Measurements from ENCODE around the gene TMEM255B.
A peak's percentile ranks its signal among the peaks of the same experiment; 100 is the strongest.

Gene TMEM255B

DNA sequence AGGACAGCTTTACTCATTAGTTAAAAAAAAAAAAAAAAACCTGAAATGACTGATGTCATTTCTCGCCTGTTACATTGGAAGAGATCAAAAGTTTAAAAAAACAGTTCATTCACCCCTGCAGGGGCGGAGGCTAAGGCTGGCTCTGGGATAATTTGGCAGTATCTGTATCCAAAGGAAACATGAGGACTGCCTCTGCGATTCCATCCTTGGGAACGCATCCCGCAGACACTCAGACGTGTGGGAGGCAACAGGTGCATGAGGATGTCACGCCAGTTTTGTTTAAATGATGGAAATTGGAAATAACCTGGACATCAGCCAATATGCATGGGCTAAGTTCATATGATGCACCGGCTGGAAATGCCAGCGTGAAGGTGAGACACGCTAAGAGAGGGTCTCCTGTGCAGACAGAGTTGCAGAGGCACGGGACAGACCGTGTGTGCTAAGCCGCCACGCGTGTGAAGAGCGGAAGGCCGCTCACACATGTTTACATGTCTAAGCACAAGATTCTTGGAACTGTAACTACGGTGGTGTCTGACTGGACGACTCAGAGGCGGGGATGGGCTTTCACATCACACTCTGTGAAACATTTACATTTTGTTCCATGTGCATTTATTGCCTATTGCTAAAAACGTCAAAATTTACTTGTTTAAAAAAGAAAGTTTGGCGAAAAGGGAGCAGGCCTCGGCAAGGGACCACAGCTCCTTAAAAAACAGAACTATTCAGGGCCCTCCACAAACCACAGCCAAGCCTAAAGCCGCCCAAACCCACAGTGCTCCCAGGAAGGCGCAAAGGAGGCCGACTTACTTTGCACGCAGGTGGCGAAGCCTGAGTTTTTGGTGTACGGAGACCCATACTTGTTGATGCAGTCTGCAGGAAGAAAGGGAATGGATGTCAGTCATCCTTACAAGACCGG is 87.0 kb downstream of the TMEM255B start:
- H3K4me1 Mint-ChIP-seq (ENCODE audit: low read depth): peaks cover 30% of the 10 kb centered on the region
- DNase-seq: no peak
- H3K27me3 Mint-ChIP-seq: no peaks in the 10 kb centered on the region
- no peaks in the 10 kb centered on the region for H3K36me3 Mint-ChIP-seq (ENCODE audit: low read depth)
- no peaks in the 10 kb centered on the region for H3K9me3 Mint-ChIP-seq
- H3K27ac Mint-ChIP-seq: peak overlapping the region; percentile 11
- H3K4me3 Mint-ChIP-seq: peak overlapping the region; percentile 20

DNA sequence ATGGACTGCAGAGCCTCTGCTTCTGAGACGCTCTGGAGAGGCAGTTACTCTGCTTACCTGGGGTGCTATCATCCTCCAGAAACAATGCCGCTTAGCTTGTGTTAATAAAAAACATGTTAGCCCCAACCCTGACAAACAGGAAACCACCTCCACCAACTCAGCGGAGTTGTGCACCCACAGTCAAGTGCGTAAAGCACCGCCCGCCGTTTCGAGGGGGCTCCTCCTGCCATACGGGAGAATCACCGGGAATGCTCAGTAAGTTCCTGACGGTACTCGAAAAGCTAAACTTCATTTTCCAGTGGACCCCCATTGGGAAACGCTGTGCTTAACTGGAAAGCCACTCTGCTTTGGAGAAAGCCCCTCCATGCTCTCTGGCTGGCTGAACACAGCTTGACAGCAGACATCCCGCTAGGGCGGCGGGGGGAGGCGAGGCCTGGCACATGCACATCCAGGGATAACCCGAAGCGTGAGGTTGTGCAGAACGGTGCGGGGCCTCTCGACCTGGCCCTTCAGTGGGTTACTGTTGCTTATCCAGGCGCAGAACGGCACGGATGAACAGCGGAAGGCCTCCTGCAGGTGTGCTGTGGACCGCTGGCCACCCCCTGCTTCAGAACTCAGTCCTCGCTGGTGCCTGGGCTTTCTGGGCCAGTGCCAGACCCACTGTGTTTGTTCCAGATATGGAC is 87.8 kb downstream of the TMEM255B start:
- peak overlapping the region; percentile 18 for H3K27ac Mint-ChIP-seq
- H3K9me3 Mint-ChIP-seq: no peaks in the 10 kb centered on the region
- no peaks in the 10 kb centered on the region for H3K27me3 Mint-ChIP-seq
- peaks cover 25% of the 10 kb centered on the region for H3K4me1 Mint-ChIP-seq (ENCODE audit: low read depth)
- no peak overlapping the region for H3K4me3 Mint-ChIP-seq
- DNase-seq: no peak
- H3K36me3 Mint-ChIP-seq (ENCODE audit: low read depth): no peaks in the 10 kb centered on the region

DNA sequence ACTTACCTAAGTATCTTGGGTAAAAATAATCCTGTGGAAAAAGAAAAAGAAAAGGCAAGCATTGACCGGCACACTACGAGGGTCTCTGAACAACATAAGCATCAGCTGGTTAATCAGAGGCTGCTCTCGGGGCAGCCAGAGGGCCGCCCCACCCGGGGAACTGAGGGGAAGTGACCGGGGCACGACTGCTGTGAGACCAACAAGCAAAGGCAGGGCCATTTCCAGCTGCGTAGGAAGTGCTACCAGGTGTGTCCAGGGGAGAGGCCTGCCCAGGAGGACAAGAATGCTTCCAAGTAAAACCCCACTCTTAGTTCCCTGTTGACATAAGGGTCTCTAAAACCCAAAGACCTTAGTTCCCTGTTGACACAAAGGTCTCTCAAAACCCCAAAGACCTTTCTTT is 89.0 kb downstream of the TMEM255B start:
- Mint-ChIP-seq H3K27me3 (no peaks in the 10 kb centered on the region), H3K36me3 (ENCODE audit: low read depth) (no peaks in the 10 kb centered on the region), H3K27ac (no peak overlapping the region), H3K4me3 (no peak overlapping the region), H3K4me1 (ENCODE audit: low read depth) (peaks cover 22% of the 10 kb centered on the region), H3K9me3 (no peaks in the 10 kb centered on the region)
- peak; percentile 22 for DNase-seq

DNA sequence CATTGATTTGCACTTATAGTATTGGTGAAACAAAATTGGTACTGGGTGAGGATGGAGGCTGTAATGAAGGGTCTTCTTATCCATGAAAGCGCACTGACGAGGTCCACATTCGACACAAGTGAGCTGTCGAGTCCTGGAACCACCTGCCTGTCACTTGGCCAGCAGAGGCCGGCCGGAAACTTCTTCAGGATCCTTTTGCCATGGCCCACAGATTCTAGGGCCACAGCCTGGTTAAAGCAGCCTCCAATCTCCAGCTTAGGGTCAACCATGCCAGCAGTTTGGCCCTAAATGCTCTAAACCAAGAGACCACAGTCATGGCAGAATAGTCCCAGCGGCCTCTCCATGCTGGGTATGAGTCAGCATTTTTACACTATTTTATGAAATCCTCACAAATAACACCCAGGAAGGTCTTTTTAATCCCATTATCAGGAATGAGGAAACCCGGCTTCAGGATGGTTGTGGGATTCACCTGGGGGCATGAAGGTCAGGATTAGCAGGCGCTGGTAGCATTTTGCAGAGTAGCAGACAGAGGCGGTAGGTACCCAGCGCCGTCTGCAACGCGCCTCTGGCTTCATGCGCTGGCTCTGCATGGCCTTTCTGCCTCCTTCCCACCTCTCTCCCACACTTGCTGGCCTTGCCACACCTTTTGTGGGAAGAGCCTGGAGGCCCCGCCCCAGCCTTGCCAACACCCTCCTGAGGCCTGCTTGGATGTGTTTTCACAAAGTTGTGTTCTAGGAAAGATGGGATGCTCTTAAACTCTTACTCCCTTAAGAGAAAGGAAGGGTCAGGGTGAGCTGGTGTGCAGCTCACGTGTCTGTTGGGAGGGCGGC is 89.6 kb downstream of the TMEM255B start:
- peaks cover 6% of the 10 kb centered on the region for H3K27me3 Mint-ChIP-seq
- H3K36me3 Mint-ChIP-seq (ENCODE audit: low read depth): no peaks in the 10 kb centered on the region
- H3K4me1 Mint-ChIP-seq (ENCODE audit: low read depth): peaks cover 24% of the 10 kb centered on the region
- H3K9me3 Mint-ChIP-seq: no peaks in the 10 kb centered on the region
- peak; percentile 25 for DNase-seq
- H3K27ac Mint-ChIP-seq: no peak overlapping the region
- H3K4me3 Mint-ChIP-seq: no peak overlapping the region

DNA sequence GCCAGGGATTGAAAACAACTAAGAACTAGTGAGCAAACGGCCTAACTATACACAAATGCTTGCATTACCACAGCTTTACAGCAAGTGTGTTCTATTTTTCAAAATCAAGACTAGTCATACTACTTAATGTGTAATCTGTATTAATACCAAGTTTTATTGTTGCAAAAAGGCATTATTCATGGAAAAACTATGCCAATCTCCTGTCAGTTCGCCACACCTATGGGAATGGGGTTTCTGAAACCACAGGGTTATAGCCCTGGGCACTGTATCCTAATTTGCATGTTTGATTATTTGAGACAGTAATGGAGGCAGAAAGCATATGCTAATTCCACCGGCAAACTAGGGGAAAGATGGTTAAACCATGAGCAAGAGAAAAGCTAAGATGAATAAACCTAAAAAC is 90.5 kb downstream of the TMEM255B start:
- no peak for DNase-seq
- Mint-ChIP-seq H3K9me3 (no peaks in the 10 kb centered on the region), H3K27ac (no peak overlapping the region), H3K36me3 (ENCODE audit: low read depth) (no peaks in the 10 kb centered on the region), H3K27me3 (peaks cover 15% of the 10 kb centered on the region), H3K4me1 (ENCODE audit: low read depth) (peaks cover 28% of the 10 kb centered on the region), H3K4me3 (no peak overlapping the region)

DNA sequence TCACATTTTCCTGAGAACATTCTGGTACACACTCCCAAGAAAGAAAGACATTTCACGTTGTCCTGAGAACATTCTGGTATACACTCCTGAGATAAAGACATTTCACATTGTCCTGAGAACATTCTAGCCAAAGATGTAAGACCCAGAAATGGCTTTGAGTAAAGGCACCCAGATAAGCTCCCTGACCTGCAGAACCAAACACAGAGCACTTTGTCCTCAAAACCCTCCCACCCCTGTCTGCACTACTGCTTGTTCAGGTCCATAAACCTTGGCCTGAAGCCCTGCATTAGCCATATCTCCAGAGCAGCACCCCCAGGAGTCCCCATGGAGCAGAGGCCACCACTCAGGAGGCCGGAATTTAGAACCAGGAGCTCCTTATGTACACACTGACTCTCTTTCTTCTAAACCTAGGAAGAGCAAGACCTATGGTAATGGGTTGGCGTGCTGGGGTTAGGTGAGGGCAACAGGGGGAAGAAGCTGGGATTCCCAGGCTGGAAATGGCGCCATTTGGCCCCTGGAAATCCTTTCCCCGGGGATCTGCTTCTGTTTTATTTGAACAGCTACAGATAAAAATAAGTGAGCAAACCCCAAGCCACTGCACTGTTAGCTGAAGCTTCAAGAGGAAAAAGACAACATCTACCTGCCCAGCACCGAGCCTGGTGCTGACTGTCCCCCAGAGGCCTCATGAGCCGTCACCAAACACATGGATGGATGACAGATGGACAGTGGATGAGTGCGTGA is 91.1 kb downstream of the TMEM255B start:
- Mint-ChIP-seq H3K27me3 (peaks cover 20% of the 10 kb centered on the region), H3K9me3 (no peaks in the 10 kb centered on the region), H3K27ac (no peak overlapping the region), H3K36me3 (ENCODE audit: low read depth) (no peaks in the 10 kb centered on the region), H3K4me3 (no peak overlapping the region), H3K4me1 (ENCODE audit: low read depth) (peaks cover 32% of the 10 kb centered on the region)
- peak; percentile 24 for DNase-seq

DNA sequence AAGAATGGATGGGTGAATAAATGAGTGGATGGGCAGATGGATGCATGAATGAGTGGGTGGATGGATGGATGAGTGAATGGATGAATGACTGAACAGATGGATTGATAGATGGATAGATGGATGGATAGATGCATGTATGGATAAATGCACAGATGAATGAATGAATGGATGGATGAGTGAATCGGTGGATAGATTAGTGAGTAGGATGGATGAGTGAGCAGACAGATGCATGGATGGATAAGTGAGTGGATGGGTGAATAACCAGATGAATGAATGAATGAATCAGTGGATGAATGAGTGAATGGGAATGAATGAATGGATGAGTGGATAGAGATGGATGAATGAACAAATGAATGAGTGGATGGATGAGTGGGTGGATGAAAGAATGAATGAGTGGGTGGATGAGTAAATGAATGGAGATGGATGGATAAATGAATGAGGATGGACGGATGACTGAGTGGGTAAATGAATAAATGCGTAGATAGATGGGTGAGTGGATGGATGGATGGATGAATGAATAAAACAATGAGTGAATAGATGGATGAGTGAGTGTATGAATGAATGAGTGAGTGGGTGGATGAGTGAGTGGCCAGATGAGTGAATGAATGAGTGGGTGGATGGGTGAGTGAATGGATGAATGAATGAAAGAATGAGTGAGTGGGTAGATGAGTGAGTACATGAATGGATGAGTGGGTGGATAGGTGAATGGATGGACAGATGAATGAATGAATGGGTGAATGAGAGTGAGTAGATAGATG is 91.9 kb downstream of the TMEM255B start:
- Mint-ChIP-seq H3K27ac (no peak overlapping the region), H3K27me3 (peaks cover 20% of the 10 kb centered on the region)

DNA sequence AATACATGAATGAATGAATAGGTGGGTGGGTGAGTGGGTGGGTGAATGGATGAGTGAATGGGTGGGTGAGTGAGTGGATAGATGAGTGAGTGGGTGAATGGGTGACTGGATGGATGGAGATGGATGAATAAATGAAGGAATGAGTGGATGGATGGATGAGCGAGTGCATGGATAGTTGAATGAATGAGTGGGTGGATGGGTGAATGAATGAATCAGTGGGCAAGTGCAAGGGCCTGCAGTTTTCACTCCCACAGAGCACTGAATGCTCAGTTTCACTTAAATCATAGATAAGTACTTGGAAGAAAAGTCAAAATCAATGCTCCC is 92.4 kb downstream of the TMEM255B start:
- H3K27ac Mint-ChIP-seq: no peak overlapping the region
- H3K27me3 Mint-ChIP-seq: peaks cover 24% of the 10 kb centered on the region
- peak; percentile 5 for DNase-seq
- no peaks in the 10 kb centered on the region for H3K9me3 Mint-ChIP-seq
- no peaks in the 10 kb centered on the region for H3K36me3 Mint-ChIP-seq (ENCODE audit: low read depth)
- peaks cover 21% of the 10 kb centered on the region for H3K4me1 Mint-ChIP-seq (ENCODE audit: low read depth)
- no peak overlapping the region for H3K4me3 Mint-ChIP-seq

More for the DNA sequence above, 91.9 kb downstream of the TMEM255B start:
- Mint-ChIP-seq H3K4me1 (ENCODE audit: low read depth) (peaks cover 27% of the 10 kb centered on the region), H3K4me3 (no peak overlapping the region), H3K36me3 (ENCODE audit: low read depth) (no peaks in the 10 kb centered on the region), H3K9me3 (no peaks in the 10 kb centered on the region)
- no peak for DNase-seq

DNA sequence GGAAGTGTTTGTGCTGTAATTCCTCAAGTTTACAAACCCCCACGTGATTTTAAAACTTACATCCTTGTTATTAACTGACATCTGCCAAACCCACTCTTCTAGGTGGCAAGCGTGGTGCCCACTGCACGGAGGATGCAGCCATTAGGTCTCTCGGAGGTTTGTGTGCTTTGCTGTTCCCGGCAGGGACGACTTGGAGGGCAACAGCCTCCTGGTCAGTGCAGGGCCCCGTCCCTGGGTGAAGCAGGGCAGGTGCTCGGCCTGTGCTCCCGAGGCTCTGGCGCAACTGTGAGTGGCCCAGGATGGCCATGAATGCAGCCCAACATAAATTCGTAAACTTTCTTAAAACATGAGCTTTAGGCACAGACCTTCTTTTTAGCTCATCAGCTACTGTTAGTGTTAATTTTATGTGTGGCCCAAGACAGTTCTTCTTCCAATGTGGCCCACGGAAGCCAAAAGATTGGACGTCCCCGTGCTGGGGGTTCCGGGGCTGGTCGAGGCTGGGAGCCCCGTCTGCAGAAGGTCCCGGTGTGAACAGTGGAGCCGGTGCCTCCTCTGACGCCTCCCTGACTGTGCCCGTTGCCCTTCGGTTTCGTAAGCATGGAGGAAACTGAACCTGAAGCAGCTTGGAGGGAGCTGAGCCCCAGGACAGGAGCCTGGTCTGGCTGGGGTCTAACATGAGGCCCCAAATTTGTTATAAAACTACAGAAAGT is 93.0 kb downstream of the TMEM255B start:
- H3K9me3 Mint-ChIP-seq: no peaks in the 10 kb centered on the region
- DNase-seq: peak; percentile 27
- peaks cover 16% of the 10 kb centered on the region for H3K4me1 Mint-ChIP-seq (ENCODE audit: low read depth)
- H3K27ac Mint-ChIP-seq: no peak overlapping the region
- no peaks in the 10 kb centered on the region for H3K36me3 Mint-ChIP-seq (ENCODE audit: low read depth)
- no peak overlapping the region for H3K4me3 Mint-ChIP-seq
- peaks cover 24% of the 10 kb centered on the region for H3K27me3 Mint-ChIP-seq

DNA sequence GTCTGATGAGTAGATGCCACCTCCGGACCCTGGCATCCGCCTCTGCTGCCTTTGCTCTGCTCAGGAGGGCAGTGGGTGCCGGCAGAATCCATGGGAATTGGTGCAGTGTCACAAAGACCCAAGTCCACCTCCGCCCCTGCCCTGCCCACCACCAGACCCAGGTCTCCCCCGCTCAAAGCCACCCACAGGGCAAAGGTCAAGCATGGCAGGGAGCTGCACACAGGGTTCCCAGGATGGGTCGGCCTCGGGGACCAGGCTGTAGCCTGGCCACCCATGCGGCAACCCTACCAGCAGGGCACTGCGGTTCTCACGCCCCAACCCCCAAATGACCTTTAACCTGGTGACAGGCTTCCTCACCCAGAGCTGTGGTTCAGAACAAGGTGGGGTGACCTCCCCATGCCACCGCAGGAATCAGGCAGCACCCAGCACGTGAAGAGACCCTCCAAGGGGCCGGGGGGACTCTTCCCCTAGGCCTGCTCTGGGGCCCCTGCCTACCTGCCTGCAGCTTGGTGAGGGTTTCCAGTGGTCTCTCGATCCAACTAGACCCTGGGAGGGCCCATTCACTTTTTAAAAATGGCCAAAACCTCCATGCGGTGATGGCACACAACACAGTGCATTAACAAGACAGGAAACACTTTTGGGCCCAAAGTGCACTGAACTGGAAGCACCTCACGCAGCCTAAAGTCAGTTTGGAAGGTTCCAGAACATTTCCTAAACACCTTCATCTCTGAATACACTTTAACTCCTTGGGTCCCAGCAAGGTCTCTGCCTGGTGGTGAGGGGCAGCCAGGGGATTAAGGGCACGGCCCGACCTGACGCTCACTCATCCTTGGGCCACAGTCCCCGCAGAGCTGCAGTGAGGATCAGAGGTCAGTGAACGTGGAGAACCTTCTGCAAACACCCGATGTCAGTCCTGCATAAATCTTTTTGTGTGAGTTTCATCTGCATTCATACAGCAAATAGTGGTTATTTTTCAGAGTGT is 93.8 kb downstream of the TMEM255B start:
- H3K27ac Mint-ChIP-seq: no peak overlapping the region
- no peaks in the 10 kb centered on the region for H3K9me3 Mint-ChIP-seq
- H3K36me3 Mint-ChIP-seq (ENCODE audit: low read depth): no peaks in the 10 kb centered on the region
- peak; percentile 26 for DNase-seq
- H3K4me1 Mint-ChIP-seq (ENCODE audit: low read depth): peaks cover 16% of the 10 kb centered on the region
- peaks cover 24% of the 10 kb centered on the region for H3K27me3 Mint-ChIP-seq
- no peak overlapping the region for H3K4me3 Mint-ChIP-seq

DNA sequence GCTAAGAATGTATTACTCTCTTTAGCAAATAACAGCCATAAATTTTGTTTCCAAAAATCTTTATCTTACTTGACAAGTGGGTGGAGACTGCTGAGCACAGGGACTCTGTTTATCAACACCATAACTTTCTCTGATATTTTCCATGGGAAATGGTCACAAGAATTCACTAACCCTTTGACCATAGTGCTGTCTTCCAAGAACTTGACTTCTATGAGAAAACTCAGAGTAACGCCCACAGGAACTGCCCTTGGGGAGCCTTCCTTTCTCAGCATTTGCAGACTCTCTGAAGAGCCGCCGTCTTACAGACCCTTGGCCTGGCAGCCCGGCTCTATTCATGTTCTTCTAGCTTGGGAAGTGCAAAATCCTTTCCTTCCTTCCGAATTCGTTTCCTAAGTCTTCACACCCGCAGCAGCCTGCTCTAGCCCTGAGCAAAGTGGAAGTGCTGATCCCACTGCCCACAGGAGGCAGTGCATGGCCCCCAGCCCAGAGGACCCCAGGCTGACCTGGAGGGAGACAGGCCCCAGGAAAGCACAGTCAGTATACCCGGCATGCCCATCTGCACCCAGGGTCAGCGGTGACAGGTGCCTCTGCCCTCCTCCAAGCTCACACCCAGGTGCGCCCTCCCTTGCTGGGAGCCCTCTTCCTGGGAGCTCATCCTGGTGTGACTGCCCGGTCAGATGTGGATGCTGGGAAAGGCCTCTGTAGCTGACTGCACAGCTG is 94.7 kb downstream of the TMEM255B start:
- Mint-ChIP-seq H3K9me3 (no peaks in the 10 kb centered on the region), H3K27ac (no peak overlapping the region), H3K4me1 (ENCODE audit: low read depth) (peaks cover 16% of the 10 kb centered on the region), H3K36me3 (ENCODE audit: low read depth) (no peaks in the 10 kb centered on the region), H3K27me3 (peaks cover 24% of the 10 kb centered on the region), H3K4me3 (no peak overlapping the region)
- DNase-seq: peak; percentile 28

Measured in activated T-cell treated with anti-CD3 and anti-CD28 coated beads, Interleukin-2, amount 50 U/mL, for 24 hours (primary cell).